Urothelium cell line (cell line): ENCODE data around the gene ABCA7.
"Not testable (repeated sequence)": the region's sequence is repeated elsewhere in the genome, so short reads cannot be mapped to it uniquely, and the experiment has no call there.

Experiments
- DNase-seq: peaks from one replicate; pipeline ENCODE4 v3.0.0; 2011; ENCODE audit warnings: low spot score, mixed read lengths
- FAIRE-seq: peaks from 2 replicates; lab custom pipeline; 2011; peaks lifted over from hg19 to GRCh38; lab: Jason Lieb, UNC

Gene ABCA7

DNA sequence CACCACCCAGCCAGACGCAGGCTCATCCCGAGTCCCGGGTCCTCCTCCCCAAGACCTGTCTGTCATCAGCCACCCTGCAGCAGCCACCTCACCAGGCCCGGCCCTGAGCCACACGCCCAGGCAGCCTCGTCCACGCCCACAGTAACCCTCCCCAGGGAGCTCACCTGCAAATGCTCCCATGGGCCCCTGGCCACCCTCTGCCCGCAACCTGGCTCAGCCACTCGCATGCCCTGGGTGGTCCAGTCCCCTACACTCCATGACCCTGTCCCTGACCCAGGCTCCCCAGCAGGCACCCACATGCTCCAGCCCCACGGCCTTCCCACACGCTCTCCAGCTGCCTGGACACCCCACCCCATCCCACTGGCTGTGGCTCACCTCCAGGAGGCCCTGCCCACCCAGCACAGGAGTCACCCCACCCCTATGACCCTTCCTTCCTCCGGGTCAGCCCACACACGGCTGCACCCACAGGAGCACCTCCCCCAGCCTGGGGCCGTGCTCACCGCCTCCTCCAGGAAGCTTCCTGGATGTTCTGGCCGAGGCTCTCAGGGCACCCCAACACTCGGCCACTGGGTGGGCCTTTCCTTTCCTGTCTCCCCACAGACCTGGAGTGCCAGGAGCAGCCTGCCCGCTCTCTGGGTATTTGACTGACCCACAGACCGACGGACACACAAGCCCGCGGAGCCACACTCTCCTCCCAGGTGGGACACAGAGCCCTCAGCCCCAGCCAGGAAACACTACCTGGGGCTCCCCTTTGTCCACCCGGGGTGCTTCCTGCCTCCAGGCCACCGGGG lies 22.6 kb upstream of the ABCA7 start:
- FAIRE-seq (no peak), DNase-seq (no peak)

DNA sequence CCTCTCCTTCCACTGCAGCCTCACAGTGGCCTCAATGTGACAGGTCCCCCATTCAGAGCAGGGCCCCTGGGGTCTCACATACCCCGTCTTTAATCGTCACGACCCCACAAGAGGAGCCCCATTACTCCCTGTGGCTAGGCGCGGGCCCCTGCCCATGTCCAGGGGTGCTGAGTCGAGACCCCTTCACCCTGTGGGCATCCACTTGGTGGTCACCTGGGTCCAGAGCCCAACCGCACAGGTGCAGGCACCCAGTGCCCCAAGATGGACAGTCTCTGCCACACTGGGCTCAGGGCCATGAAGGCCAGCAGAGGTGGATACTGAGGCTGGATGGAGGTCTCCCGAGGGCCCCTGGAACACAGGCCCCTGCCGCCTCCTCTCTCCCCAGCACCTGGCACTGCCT lies 22.0 kb upstream of the ABCA7 start:
- DNase-seq: no peak
- no peak for FAIRE-seq

DNA sequence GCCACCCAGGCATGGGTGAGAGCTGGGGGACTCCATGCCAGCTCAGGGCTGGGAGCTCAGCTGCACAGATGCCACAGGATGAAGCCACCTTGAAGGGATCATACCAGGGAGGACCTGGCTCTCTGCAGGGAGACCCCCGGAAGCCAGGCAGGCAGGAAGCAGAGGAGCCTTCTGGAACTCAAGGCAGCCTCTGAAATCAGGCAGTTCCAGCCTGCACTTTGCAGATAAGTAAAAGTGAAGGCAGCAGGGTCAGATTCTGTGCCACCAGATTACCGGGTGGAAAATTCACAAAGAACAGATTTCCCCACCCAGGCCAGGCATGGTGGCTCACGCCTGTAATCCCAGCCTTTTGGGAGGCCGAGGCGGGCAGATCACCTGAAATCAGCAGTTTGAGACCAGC lies 21.5 kb upstream of the ABCA7 start:
- FAIRE-seq: no peak

DNA sequence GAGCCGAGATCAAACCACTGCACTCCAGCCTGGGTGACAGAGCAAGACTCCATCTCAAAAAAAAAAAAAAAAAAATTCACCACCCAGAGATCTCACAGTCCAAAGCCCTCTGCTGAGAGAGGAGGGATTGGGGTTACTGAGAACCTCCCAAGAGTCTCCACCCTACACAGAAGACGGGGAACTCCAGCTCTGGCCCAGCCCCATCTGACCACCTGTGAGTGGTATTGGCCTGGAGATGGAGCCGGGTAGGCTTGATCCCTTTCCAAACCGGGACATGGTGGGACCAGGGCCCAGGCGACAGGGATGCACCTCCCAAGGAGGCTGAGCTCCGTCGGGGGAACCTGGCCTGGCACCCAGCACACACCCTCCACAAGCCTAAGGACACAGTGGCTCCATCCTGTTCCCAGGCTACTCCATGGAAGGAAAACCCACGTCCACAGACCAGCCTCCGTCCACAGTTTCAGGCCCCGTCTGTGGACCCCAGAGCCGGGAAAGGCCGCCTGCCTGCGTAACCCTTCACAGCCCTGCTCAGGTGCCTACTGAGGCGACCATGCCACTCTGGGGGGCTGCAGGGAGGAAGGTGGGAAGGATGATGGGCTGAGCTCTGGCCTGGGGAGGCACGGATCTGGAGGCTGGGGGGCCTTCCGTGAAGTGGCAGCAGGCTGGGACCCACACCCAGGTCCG lies 20.8 kb upstream of the ABCA7 start:
- FAIRE-seq (no peak), DNase-seq (no peak)

More for the DNA sequence above, 21.5 kb upstream of the ABCA7 start:
- no peak for DNase-seq

DNA sequence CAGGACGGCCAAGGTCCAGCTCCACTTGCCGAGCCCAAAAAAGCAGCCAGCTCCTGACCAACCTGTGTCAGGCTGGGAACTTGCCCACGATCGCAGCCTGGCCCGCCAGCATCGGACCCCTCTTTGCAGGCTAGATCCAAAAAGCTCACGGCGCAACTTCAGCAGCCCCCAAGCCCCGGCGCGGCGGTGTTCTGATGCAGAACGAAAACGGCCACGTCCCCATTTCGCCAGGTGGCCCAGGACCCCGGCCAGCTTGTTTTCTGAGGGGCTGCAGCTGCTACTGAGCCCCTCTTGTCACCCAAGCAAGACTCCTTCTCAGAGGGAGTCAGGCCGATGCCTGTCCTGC lies 20.3 kb upstream of the ABCA7 start:
- DNase-seq: no peak
- no peak for FAIRE-seq

DNA sequence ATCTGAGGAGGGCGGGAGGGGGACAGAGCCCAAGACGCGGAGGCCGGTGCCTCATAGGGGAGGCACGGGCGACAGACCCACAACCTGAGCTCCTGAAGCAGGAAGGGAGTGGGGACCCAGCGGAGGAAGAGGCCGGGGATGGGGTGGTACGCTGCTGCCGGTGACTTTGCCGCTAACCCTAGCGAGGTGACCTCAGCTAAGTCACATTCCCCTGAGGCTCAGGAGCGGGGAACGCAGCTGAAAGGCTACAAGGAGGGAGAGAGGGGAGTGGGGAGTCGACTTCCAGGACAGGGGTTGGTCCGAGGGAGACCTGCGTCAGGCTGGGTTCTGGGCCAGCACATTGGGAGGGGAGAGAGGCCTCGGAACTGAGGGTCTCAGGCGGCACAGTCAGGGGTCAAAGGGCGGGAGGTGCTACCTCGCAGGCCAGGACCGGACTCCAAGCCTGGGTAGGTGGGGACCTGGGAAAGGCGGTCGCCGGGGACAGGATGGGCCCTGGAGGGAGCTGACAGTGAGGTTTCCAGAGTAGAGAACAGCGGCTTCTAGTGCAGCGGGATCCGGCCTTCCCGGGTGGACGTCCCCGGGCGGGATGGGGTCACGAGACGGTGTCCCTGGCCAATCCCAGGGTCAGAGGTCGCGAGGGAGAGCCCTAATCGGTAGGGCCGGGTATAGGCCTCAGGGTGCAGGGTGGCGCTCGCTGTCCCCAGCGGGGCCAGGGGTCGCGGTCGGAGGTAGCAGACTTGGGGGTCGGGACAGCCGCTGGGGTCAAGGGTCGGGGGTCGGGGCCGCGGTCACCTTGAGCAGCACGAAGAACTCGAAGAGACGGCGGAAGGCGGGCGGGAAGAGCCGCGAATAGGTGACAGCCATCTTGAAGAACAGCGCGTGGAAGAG lies 19.7 kb upstream of the ABCA7 start:
- FAIRE-seq (no peak), DNase-seq (no peak)

DNA sequence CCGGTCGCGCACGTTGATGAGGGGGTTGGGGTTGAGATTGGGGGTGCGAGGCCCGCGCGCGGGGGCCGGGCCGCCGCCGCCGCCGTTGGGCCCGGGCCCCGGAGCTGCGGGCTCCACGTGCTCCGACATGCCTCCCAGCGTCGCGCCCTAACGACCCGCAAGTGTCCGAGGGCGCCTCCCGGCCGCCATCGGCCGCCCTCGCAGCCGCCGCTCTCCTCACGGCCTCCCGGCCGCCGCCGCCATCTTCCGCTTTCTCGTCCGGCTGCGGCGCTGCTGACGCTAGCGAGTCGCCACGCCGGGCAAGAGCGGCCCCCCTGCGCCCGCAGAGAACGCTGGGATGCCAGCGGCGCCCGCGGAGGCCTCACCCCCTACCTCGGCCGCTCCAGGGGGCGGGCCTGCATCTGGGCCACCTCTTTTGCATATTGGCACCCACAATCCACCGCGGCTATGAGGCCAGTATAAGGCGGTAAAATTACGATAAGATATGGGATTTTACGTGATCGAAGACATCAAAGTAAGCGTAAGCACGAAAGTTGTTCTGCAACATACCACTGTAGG lies 19.0 kb upstream of the ABCA7 start, which contains the start of gene TMEM259:
TSS of gene TMEM259 (minus strand) at position 256 of the 558 bp plus-strand sequence. CDS start at position 129, 127 bp downstream.
- FAIRE-seq (no peak), DNase-seq (peak; percentile 95)

DNA sequence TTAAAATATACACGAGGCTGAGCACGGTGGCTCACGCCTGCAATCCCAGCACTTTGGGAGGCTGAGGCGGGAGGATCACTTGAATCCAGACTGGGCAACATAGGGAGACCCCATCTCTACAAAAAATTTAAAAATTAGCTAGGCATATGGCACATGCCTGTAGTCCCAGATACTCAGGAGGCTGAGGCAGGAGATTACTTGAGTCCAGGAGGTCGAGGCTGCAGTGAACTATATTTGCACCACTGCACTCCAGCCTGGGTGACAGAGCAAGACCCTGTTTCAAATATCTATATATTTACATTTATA lies 16.1 kb upstream of the ABCA7 start:
- DNase-seq, FAIRE-seq: not testable (repeated sequence)

DNA sequence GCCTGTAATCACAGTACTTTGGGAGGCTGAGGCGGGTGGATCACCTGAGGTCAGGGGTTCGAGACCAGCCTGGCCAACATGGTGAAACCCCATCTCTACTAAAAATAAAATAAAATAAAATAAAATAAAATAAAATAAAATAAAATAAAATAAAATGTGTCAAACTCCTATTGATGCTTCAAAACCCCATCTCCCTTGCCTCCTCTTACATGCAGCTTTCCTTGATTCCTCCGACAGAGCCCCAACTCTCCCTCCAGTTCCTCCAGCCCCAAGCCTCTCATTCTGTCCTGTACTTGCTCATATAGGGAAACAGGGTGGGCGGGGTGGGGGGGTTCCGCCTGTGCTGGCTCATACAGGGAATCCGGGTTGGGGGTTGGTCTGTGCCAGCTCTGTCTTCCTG lies 14.8 kb upstream of the ABCA7 start:
- not testable (repeated sequence) for DNase-seq, FAIRE-seq

DNA sequence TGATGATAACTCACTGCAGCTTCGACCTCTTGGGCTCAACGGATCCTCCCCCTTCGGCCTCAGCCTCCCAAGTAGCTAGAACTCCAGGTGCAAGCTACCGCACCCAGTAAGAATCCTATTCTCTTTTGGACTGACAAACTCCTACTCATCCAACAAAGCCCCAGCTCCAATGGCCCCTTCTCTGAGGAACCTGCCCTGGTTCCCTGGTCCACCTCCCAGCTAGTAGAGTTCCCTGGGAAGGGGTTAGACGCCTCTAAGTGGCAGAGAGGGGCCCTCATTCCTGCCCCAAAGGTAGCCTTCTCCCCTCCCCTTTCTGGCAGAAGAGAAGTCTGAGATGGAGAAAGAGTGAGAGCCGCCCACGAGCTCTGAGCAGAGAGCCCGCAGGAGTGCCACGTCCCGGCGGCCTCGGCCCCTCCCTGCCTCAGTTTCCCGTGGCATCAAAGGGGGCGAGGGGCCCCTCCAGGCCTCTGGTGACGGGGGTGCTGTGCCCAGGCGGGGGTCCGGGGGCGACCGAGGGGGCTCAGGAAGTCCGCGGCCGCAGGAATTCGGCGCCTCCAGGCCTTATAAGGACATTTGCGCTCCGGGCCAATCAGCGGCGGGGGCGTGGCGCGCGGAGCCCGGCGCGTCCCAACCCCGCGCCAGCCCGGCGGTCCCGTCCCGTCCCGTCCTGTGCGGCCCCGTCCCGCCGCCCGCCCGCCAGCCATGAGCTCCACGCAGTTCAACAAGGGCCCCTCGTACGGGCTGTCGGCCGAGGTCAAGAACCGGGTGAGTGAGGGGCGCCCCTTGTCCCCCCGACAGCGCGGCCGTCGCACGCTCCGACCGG lies 13.7 kb upstream of the ABCA7 start, which contains the start of gene CNN2:
TSS of gene CNN2 (plus strand) at position 649 of the 823 bp plus-strand sequence. CDS start at position 703, 54 bp downstream.
- no peak for FAIRE-seq
- DNase-seq: peak; percentile 78

DNA sequence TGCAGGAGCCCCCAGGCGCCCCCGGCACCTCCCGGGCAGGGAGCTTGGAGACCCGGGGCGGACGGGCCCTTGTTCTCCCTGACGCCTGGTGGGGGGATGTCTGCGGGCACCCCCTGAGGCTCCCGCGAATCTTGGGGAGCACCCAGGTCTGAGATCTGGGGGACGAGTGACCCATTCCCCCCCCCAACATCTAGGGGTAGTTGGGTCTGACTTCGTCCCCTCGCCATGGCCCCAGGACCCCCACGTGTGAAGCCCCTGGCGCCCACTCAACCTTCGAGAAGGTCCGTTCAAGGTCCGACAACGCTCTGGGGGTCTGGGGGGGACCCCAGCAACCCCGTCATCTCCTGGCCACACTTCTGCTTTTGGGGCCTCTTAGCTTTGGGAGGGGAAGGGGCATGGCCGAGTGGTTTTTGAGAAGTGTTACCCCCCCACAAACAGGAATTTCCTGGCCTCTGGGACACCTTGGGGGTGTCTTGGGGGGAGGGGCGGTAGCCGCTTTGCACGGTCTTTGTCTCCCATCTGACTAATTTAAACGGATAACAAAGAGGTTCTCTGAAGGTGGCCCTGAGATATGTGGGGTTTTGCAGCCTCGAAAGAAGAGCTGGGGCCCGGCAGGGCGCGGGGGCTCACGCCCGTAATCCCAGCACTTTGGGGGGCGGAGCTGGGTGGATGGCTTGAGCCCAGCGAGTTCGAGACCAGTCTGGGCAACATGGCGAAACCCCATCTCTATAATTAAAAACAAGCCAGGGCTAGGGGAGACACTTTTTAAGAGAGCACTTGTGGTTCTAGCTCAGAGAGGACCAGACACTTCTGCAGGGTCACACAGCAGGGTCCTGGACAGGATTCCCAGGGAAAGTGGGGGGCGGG lies 12.9 kb upstream of the ABCA7 start:
- no peak for FAIRE-seq
- DNase-seq: no peak

DNA sequence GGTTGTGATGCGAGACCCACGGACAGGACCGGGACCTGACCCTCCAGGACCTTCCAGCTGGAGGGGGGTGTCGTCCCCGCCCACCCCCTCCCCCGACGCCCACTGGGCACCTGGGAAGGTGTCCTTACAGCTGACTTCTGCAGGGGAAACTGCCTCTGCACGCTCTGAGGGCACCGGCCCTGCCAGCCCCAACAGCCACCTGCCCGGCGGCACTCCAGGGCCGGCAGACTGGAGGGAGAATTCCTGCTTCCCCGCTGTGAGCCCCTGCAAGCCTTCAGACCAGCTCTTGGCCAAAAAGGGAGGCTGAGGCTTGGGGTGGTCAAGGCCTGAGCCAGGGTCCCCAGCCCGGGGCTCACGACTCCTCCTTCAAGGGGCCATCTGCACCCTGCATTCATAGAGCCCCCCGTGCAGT lies 12.3 kb upstream of the ABCA7 start:
- no peak for FAIRE-seq
- DNase-seq: no peak

DNA sequence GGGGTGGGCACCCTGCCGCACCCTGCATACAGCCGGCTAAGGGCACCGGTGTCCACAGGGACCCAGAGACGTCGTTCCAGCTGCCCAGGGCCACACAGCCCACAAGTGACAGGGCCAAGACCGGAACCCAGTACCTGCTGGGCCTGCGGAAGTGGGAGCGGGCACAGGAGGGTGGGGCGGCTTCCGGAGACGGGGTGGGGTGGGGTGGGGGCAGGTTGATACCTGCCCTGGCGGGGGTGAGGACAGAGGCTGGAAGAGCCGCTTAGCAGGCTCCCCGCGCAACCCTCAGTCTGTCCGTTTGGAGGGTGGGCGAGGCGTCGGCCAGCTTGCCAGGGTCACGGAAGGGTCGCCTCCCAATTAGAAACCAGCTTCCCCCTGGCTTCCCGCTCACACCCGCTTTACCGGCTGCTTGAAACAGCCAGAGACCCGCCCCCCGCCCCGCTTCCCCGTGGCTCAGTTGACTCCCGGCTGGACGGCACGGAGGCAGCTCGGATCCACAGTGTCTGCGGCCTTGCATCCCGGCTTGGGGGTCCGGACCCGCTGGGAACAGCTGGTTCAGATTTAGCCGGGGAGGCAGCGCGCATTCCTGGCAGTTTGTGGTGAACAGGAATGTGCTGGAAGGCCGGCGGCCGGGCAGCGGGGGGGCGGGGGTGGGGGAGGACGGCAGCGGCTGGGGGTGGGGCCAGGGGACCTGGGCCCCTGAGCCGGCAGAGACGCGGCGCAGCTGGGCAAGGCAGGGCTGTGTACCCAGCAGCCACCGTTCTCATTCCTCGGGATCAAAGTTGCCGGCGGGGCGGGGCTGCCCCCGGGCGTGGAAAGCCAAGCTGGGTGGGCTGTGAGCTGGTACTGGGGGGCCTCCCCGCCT lies 11.6 kb upstream of the ABCA7 start:
- DNase-seq: peak; percentile 85
- no peak for FAIRE-seq

DNA sequence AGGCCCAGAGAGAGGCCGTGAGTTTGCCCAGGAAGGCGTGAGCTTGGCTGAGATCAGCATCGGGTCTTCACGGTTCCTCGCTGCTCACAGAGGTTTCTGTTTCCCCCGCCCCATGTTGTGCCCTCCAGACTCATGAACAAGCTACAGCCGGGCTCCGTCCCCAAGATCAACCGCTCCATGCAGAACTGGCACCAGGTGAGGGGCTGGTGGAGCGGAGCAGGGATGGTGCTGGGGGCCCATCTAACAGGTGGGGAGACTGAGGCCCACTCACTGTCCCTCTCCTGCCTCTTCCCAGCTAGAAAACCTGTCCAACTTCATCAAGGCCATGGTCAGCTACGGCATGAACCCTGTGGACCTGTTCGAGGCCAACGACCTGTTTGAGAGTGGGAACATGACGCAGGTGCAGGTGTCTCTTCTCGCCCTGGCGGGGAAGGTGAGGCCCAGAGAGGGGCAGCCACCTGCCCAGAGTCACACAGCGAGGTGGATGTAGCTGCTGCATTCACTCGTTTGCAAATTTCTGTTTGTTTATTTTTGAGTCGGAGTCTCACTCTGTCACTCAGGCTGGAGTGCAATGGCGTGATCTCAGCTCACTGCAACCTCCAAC lies 7.5 kb upstream of the ABCA7 start:
- no peak for DNase-seq
- FAIRE-seq: no peak

DNA sequence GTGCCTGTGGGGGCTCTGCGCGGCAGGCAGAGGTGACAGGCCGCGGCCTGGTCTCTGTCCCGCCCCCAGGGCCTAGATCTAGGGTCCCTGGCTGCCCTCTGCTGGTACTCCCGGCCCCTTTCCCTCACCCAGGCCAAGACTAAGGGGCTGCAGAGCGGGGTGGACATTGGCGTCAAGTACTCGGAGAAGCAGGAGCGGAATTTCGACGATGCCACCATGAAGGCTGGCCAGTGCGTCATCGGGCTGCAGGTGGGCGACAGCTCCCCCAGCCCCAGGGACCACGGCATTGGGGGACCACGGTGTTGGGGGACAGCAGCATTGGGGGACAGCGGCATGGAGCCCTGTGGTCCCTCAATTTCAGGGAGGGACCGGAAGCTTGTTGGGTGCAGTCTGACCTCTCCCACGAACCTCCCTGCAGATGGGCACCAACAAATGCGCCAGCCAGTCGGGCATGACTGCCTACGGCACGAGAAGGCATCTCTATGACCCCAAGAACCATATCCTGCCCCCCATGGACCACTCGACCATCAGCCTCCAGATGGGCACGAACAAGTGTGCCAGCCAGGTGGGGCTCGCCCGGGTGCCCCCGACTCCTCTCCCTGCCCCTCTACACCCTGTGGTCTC lies 3.8 kb upstream of the ABCA7 start:
- DNase-seq (no peak), FAIRE-seq (no peak)

DNA sequence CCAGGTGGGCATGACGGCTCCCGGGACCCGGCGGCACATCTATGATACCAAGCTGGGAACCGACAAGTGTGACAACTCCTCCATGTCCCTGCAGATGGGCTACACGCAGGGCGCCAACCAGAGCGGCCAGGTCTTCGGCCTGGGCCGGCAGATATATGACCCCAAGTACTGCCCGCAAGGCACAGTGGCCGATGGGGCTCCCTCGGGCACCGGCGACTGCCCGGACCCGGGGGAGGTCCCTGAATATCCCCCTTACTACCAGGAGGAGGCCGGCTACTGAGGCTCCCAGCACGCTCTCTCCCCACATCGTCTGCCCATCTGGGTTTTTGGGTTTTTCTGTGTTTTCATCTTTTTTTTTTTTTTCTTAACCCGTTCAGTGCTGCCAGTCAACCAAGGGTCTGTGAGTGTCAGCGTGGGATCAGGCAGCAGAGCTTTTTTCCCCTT lies 2.3 kb upstream of the ABCA7 start:
- no peak for FAIRE-seq
- no peak for DNase-seq

DNA sequence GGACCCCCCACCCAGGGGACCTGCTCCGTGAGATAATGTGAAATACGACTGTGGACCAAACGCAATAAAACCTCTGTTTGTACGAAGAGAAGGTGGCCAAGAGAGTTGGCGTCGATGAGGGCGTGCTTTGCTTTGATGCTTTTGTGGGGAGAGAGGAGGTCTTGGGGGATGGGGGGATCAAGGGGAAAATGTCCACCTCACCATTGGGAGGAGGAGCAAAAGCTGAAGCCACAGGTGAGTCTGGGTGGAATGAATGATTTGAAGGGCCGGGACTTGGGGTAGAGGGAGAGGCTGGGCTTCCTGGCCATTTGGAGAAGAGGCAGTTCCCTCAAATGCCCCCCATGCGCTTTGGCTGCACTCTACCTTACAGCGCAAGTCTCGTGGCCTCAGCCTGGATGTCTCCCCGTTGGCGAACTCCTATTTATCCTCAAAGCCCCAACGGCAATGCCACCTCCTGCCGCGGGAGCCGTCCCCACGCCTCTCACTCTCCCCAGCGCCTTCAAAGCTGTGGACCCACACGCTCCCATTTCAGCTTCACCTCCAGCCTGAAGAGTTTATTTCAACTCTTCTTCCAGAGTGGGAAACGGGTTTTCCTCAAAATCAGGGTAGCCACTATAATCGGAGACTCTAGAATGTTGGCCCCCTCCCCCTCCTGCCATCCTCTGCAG lies 795 bp upstream of the ABCA7 start:
- DNase-seq (no peak), FAIRE-seq (no peak)
